HEK293T (cell line): Measurements from ENCODE around the gene GDPD5.

ENCODE experiments used
- CTCF ChIA-PET: fragments of 350-600 bp; formaldehyde crosslinking; extraction: SDS; loops from one replicate; lab custom pipeline; 2021; ENCODE audit warnings: antibody characterized with exemption, inconsistent platforms; lab: Yijun Ruan, JAX
- POLR2A ChIA-PET: fragments of 350-600 bp; formaldehyde crosslinking; extraction: SDS; loops from one replicate; lab custom pipeline; 2020; ENCODE audit warnings: antibody characterized with exemption, inconsistent platforms; lab: Yijun Ruan, JAX
- DNase-seq: peaks from one replicate; pipeline ENCODE4 v3.0.0; 2012; ENCODE audit warnings: mixed read lengths; ENCODE audit errors: extremely low spot score
- ARNT ChIP-seq: fragments of 450-650 bp; IDR thresholded peaks from 2 replicates; pipeline ENCODE4 v1.6.1; 2017; ENCODE audit warnings: mild to moderate bottlenecking
- BHLHE40 ChIP-seq: fragments of 450-650 bp; IDR thresholded peaks from 2 replicates; pipeline ENCODE4 v1.6.1; 2016; ENCODE audit warnings: mild to moderate bottlenecking, moderate library complexity, borderline replicate concordance
- CTBP1 ChIP-seq: fragments of 450-650 bp; IDR thresholded peaks from 2 replicates; pipeline ENCODE4 v1.6.1; 2016; ENCODE audit warnings: borderline replicate concordance
- ELF4 ChIP-seq: fragments of 450-650 bp; IDR thresholded peaks from 2 replicates; pipeline ENCODE4 v1.6.1; 2017; ENCODE audit warnings: antibody characterized with exemption
- FOXA1 ChIP-seq: fragments of 450-650 bp; IDR thresholded peaks from 2 replicates; pipeline ENCODE4 v1.6.1; 2016; ENCODE audit warnings: mild to moderate bottlenecking
- FOXK2 ChIP-seq: fragments of 450-650 bp; IDR thresholded peaks from 2 replicates; pipeline ENCODE4 v1.6.1; 2016; ENCODE audit warnings: mild to moderate bottlenecking
- FOXM1 ChIP-seq: fragments of 450-650 bp; IDR thresholded peaks from 2 replicates; pipeline ENCODE4 v1.6.1; 2017; ENCODE audit warnings: mild to moderate bottlenecking, borderline replicate concordance
- HDGF ChIP-seq: fragments of 450-650 bp; IDR thresholded peaks from 2 replicates; pipeline ENCODE4 v1.6.1; 2017; ENCODE audit warnings: antibody characterized with exemption, borderline replicate concordance
- L3MBTL2 ChIP-seq: fragments of 450-650 bp; conservative IDR thresholded peaks from 2 replicates; pipeline ENCODE4 v1.6.1; 2016; ENCODE audit warnings: mild to moderate bottlenecking
- LEF1 ChIP-seq: fragments of 450-650 bp; IDR thresholded peaks from 2 replicates; pipeline ENCODE4 v1.6.1; 2017; ENCODE audit warnings: mild to moderate bottlenecking, borderline replicate concordance
- NFRKB ChIP-seq: fragments of 450-650 bp; IDR thresholded peaks from 2 replicates; pipeline ENCODE4 v1.6.1; 2016; ENCODE audit warnings: mild to moderate bottlenecking, moderate library complexity
- PKNOX1 ChIP-seq: fragments of 450-650 bp; IDR thresholded peaks from 2 replicates; pipeline ENCODE4 v1.6.1; 2016
- SP1 ChIP-seq: fragments of 450-650 bp; IDR thresholded peaks from 2 replicates; pipeline ENCODE4 v1.6.1; 2017
- SUZ12 ChIP-seq: fragments of 450-650 bp; IDR thresholded peaks from 2 replicates; pipeline ENCODE4 v1.6.1; 2016; ENCODE audit warnings: mild to moderate bottlenecking
- TARDBP ChIP-seq: fragments of 450-650 bp; IDR thresholded peaks from 2 replicates; pipeline ENCODE4 v1.6.1; 2016
- ZNF384 ChIP-seq: fragments of 450-650 bp; IDR thresholded peaks from 2 replicates; pipeline ENCODE4 v1.6.1; 2016

Gene GDPD5

GRCh38 chr11:75497788-75498409 is 27.8 kb downstream of the GDPD5 start:
- no peak for DNase-seq
- CTCF ChIA-PET: no interaction called here
- TF ChIP-seq TARDBP: no peak
- POLR2A ChIA-PET: no interaction called here

- no peak for DNase-seq
- TF ChIP-seq ELF4 (no peak), HDGF (no peak), ARNT (no peak), FOXA1 (no peak), FOXK2 (no peak), NFRKB (no peak), SUZ12 (no peak), L3MBTL2 (no peak), FOXM1 (no peak), BHLHE40 (no peak)
- POLR2A ChIA-PET: no interaction called here
- CTCF ChIA-PET: interaction anchor here (1.6 kb wide), 1 partner anchor 24 kb away, joined by 4 read pairs; no protein-coding TSS in a partner anchor
Measured at GRCh38 chr11:75496305-75496752, 29.4 kb downstream of the GDPD5 start.

- no peak for DNase-seq
- no peak for TF ChIP-seq ELF4
- TF ChIP-seq TARDBP: no peak
- no peak for TF ChIP-seq FOXK2
- TF ChIP-seq L3MBTL2: no peak
- TF ChIP-seq SUZ12: no peak
- no peak for TF ChIP-seq PKNOX1
- no peak for TF ChIP-seq HDGF
- no peak for TF ChIP-seq ARNT
- TF ChIP-seq CTBP1: no peak
- TF ChIP-seq LEF1: no peak
- no peak for TF ChIP-seq FOXA1
- TF ChIP-seq NFRKB: no peak
- ChIA-PET CTCF (interaction anchor here (1.6 kb wide), 1 partner anchor 25 kb away, joined by 4 read pairs; no protein-coding TSS in a partner anchor), POLR2A (no interaction called here)
Measured at GRCh38 chr11:75495749-75496304, 29.9 kb downstream of the GDPD5 start.

- ChIA-PET POLR2A (no interaction called here), CTCF (no interaction called here)
- no peak for TF ChIP-seq PKNOX1
- DNase-seq: no peak
Measured at GRCh38 chr11:75493626-75494025, 32.1 kb downstream of the GDPD5 start.

GRCh38 chr11:75492181-75492820 is 33.4 kb downstream of the GDPD5 start:
- ChIA-PET CTCF (no interaction called here), POLR2A (no interaction called here)
- DNase-seq: no peak
- TF ChIP-seq FOXK2 (no peak), TARDBP (no peak), SUZ12 (no peak), ARNT (no peak), FOXM1 (no peak), PKNOX1 (no peak), NFRKB (no peak), BHLHE40 (no peak), LEF1 (no peak), ELF4 (no peak), FOXA1 (no peak), L3MBTL2 (no peak), CTBP1 (no peak), ZNF384 (no peak), HDGF (no peak), SP1 (no peak)

GRCh38 chr11:75491465-75491864 is 34.3 kb downstream of the GDPD5 start:
- TF ChIP-seq SUZ12: no peak
- TF ChIP-seq NFRKB: no peak
- TF ChIP-seq SP1: no peak
- TF ChIP-seq ELF4: no peak
- no peak for TF ChIP-seq LEF1
- TF ChIP-seq FOXK2: no peak
- TF ChIP-seq HDGF: no peak
- no peak for TF ChIP-seq FOXA1
- no peak for TF ChIP-seq TARDBP
- no peak for TF ChIP-seq L3MBTL2
- no peak for TF ChIP-seq ZNF384
- TF ChIP-seq BHLHE40: no peak
- TF ChIP-seq CTBP1: no peak
- DNase-seq: no peak
- CTCF ChIA-PET: interaction anchor here (0.5 kb wide), 1 partner anchor 1252 kb away, joined by 3 read pairs; no protein-coding TSS in a partner anchor
- POLR2A ChIA-PET: interaction anchor here (1.3 kb wide), 1 partner anchor 11 kb away, joined by 4 read pairs; no protein-coding TSS in a partner anchor
